Erythroblast (primary cell): ENCODE data around the gene PARS2.
A peak's percentile ranks its signal among the peaks of the same experiment; 100 is the strongest.
"Not testable (repeated sequence)": the region's sequence is repeated elsewhere in the genome, so short reads cannot be mapped to it uniquely, and the experiment has no call there.

Experiments
- DNase-seq, 2 experiments: peaks; one replicate each; lab custom pipeline; 2025; lab: John Stamatoyannopoulos, UW
- GATA1 ChIP-seq: IDR thresholded peaks from 2 replicates; pipeline ENCODE4 v1.6.1; 2011; ENCODE audit warnings: low read depth, mild to moderate bottlenecking, control low read depth, low read length, moderate library complexity
- POLR2A ChIP-seq: IDR thresholded peaks from 2 replicates; pipeline ENCODE4 v1.6.1; 2011; ENCODE audit warnings: mild to moderate bottlenecking, low read length

The PARS2 gene

DNA sequence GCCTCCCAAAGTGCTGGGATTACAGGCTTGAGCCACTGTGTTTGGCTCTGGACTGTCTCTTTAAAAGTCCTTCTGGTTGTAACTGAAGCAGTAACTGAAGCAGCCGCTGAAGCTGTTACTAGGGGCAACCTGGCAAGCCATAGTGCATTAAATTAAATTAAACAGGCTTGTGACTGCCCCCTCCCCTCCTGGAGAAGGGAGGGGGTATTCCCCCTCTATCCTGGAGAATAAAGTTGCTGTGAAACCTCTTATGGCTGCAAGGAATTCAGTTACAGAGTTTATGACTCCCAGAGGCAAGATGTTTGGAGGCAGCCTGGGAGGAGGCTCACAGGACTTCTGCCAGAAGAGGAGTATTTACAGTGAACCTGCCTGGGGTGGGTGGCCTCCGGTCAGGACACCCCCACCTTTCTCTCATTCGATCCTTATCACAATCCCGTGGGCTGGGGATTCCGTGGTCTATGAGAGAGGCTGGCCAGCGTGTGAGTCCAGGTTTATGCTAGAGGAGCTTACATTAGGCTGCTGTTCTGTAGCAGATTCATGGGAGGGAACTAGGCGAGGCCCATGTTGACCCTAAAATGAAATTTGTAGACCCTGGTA is 28.5 kb upstream of the PARS2 start:
- DNase-seq: no peak
- TF ChIP-seq POLR2A: no peak
- TF ChIP-seq GATA1: no peak

GRCh38 chr1:54791880-54792522 is 27.7 kb upstream of the PARS2 start:
- peak; percentile 68 to 81 for DNase-seq
- TF ChIP-seq GATA1 (no peak), POLR2A (no peak)

- no peak for DNase-seq
- TF ChIP-seq POLR2A (no peak), GATA1 (no peak)
Measured at GRCh38 chr1:54788459-54788858, 24.1 kb upstream of the PARS2 start.

GRCh38 chr1:54787604-54788003 is 23.3 kb upstream of the PARS2 start:
- TF ChIP-seq POLR2A (no peak), GATA1 (no peak)
- no peak for DNase-seq

GRCh38 chr1:54786778-54787177 is 22.5 kb upstream of the PARS2 start:
- no peak for DNase-seq
- no peak for TF ChIP-seq GATA1
- no peak for TF ChIP-seq POLR2A

GRCh38 chr1:54784066-54784465 is 19.7 kb upstream of the PARS2 start:
- DNase-seq: no peak
- no peak for TF ChIP-seq GATA1
- TF ChIP-seq POLR2A: no peak

DNA sequence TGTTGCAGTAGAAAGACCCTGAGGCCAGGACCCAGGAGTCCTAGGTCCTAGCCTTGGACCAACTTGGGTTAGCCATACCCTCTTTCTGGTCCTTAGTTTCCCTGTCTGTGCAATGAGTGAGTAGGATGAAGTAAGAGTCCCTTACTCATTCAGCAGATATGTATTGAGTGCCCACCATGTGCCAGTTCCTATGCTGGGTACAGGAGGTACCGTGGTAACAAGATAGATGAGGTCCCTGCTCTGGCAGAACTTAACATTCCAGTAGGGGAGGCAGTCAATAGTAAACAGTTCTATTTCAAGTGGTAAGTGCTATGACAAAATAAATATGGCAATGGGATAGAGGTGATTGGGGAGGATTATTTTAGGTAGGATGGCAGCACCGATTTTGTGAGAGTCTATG is 18.3 kb upstream of the PARS2 start:
- TF ChIP-seq POLR2A (no peak), GATA1 (no peak)
- no peak for DNase-seq

DNA sequence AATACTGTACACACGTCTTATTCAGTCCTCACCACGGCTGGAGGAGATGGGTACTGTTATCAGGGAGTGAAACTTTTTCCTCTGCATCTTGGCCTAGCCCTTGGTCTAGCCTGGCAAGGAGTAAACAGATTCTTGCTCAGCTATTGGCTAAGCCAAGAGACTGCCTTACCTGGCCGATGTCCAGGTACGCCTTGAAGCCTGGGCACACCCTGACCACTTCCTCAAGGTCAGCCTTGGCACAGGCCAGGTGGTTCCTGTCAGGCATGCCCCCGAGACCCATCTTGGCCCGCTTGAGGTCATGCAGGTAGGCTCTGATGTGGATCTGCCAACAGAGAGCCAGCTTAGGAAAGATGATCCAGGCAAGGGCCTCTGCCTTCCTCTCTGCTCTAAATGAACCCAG is 17.8 kb upstream of the PARS2 start:
- TF ChIP-seq GATA1 (no peak), POLR2A (no peak)
- DNase-seq: no peak

DNA sequence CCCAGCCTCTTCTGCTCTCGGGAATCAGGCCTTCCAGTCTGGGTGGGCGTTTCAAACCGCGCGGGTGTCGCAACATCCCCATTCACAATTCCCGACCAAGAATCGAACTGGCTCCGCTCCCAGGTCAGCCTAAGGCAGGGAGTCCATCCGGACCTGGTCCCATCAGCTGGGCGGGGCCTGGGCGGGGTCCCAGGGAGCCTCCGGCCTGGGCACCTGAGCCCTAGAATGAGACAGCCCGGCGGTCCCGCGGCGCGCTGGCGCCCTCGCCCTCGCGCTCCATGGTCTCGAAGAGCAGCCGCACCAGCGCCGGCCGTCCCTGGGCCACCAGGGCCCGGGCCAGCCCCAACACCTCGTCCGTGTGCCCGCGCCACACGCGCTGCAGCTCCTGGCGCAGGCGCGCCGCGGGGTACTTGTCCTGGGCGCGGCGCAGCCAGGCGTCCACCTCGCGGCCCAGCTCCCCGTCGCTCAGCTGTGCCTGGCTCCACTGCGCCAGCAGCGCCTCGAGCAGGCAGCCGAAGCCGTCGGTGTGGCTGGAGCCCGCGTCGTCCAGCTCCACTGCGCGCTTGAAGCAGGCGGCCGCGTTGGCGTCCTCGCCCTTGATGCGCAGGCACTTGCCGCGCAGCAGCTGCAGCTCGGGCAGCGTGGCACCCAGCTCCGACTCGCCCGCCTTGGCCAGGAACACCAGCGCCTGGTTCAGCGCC is 16.9 kb upstream of the PARS2 start:
- TF ChIP-seq GATA1 (no peak), POLR2A (no peak)
- DNase-seq: no peak

DNA sequence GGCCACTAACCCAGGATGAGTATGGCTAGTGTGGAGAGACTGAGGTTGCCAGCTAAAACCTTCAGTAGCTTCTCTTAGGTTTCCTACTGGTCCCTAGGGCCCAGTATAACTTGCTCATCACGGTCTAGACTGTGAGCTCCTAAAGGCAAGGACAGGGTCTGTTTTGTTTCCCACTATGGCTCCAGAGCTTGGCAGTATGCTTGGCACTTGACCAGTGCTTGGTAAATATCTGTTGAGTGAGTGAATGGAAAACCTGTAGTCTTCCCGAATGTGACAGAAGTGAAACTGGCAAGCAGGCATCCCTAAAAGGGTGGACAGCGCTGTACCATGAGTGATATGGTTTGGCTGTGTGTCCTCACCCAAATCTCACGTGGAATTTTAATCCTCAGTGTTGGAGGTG is 13.1 kb upstream of the PARS2 start:
- TF ChIP-seq GATA1: no peak
- TF ChIP-seq POLR2A: no peak
- no peak for DNase-seq

DNA sequence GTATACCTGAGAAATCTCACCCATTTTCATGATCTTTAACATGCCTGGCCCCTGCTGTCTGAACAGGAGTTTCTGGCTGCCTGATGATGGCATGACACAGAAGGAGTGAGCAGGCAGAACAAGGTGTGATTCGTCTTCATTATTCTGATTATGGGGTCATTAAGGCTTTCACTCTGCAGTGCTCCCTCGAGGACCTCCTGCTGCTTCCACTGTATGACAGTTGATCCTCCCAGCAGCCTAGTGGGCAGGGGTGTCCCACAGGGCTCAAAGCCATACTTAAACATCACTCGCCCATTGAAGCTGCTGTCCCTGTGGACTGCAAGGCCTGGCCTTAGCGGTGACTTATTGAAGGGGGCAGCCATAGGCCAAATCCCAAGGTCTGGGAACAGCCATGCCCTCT is 12.7 kb upstream of the PARS2 start:
- TF ChIP-seq GATA1: no peak
- TF ChIP-seq POLR2A: no peak
- DNase-seq: no peak

- not testable (repeated sequence) for DNase-seq
Measured at GRCh38 chr1:54775828-54776721, 11.8 kb upstream of the PARS2 start.

GRCh38 chr1:54774820-54775498 is 10.6 kb upstream of the PARS2 start:
- TF ChIP-seq GATA1 (no peak), POLR2A (no peak)
- DNase-seq: peak; percentile 24 to 25
